GM10248 (cell line): ENCODE data around the gene BTBD2.

Source experiments
- CTCF ChIA-PET: fragments of 300-600 bp; sonication (Branson Sonifier 250); formaldehyde crosslinking; extraction: SDS; loops from one replicate; lab custom pipeline; 2021; ENCODE audit warnings: antibody characterized with exemption; lab: Yijun Ruan, JAX
- POLR2A ChIA-PET: fragments of 350-650 bp; sonication (Branson Sonifier 250); formaldehyde crosslinking; extraction: SDS; loops from one replicate; lab custom pipeline; 2020; ENCODE audit warnings: antibody characterized with exemption; lab: Yijun Ruan, JAX
- DNase-seq: peaks from one replicate; pipeline ENCODE4 v3.0.0; 2012; ENCODE audit errors: extremely low spot score
- TF ChIP-seq, protein P1 (sequence below): IDR thresholded peaks from 2 replicates; pipeline ENCODE4 v1.5.1; 2012; ENCODE audit warnings: mild to moderate bottlenecking, low read depth; ENCODE audit errors: extremely low read depth, missing control alignments, control extremely low read depth

Gene BTBD2

DNA sequence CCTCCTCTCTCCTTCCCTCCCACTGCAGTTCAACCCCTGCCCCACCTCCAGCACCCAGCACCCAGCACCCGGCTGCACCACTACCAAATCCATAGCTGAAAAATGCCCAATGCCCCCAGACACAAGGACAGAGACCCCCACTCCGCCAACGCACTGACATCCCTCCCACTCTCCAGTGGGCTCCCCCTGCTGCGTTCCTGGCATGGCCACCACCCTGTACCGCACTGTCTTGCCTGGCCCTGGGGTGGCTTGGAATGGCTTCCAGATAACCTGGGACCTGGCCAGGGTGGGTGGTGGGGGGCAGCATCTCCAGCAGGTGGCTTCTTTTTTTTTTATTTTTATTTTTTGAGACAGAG, 41.3 kb upstream of the BTBD2 start:
- TF ChIP-seq, protein P1, sequence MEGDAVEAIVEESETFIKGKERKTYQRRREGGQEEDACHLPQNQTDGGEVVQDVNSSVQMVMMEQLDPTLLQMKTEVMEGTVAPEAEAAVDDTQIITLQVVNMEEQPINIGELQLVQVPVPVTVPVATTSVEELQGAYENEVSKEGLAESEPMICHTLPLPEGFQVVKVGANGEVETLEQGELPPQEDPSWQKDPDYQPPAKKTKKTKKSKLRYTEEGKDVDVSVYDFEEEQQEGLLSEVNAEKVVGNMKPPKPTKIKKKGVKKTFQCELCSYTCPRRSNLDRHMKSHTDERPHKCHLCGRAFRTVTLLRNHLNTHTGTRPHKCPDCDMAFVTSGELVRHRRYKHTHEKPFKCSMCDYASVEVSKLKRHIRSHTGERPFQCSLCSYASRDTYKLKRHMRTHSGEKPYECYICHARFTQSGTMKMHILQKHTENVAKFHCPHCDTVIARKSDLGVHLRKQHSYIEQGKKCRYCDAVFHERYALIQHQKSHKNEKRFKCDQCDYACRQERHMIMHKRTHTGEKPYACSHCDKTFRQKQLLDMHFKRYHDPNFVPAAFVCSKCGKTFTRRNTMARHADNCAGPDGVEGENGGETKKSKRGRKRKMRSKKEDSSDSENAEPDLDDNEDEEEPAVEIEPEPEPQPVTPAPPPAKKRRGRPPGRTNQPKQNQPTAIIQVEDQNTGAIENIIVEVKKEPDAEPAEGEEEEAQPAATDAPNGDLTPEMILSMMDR: no peak
- ChIA-PET POLR2A (interaction anchor here (0.9 kb wide), 2 partner anchors 10 to 11 kb away, joined by 3 to 8 read pairs; no protein-coding TSS in a partner anchor), CTCF (interaction anchor here (1.1 kb wide), 1 partner anchor 10 kb away, joined by 5 read pairs; no protein-coding TSS in a partner anchor)
- no peak for DNase-seq

DNA sequence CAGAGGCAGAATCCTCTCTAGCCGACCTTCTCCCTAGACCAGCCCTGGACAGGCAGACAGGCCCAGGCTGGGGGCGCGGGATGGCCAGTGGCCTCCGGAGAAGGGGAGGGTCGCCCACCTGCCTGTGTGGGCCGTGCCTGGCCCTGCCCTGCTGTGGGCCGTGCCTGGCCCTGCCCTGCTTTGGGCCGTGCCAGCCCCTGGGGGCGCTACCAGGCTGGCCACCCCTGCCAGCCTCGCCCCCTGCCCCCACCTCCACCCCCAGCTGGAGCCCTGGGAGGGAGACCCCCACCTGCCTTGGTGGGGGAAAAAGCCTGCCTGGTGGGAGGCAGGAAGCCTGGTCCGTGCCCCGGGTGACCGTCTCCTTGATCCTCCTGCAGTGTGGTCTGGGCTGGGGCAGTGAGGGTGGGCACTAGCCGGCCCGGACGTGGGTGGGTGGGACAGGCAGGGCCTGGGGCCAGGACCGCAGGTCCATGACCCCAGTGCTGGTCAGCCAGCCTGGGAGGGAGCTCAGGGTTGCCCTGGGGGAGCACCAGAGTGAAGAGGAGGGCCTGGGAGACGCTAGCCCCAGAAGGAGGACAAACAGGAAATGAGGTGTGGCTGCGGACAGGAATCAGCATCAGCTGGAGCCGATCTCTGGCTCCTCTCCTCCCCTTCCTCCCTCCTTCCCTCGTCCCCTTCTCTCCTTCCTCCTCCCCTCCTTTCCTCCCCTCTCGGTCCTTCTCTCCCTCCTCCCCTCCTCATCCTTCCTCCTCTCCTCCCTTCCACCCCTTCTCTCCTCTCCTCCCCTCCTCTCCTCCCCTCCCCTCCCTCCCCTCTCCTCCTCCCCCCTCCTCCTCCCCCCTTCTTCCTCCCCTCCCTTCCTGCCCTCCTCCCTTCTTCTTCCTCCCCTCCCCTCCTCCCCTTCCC, 40.7 kb upstream of the BTBD2 start:
- DNase-seq: no peak
- TF ChIP-seq, protein P1: no peak
- ChIA-PET POLR2A (interaction anchor here (0.9 kb wide), 2 partner anchors 9 to 12 kb away, joined by 3 to 8 read pairs; no protein-coding TSS in a partner anchor), CTCF (interaction anchor here (1.1 kb wide), 1 partner anchor 9 kb away, joined by 5 read pairs; no protein-coding TSS in a partner anchor)

DNA sequence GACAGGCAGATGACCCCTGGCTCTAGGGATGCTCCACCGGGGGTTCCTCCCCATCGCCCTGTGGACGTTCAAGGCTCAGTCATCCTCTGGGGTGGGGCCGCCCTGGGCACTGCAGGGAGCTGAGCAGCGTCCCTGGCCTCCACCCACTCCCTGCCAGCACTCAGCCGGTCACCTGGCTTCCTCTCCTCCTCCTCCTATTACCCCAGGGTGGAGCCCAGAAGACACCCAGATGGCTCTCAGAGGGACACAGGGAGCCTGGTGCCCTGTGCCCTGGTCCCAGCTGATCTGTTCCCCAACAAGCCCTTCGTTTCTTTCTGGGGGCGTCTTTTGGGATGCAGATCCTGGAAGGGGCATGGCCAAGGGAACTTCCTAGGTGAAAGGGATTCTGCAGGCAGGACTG, 39.2 kb upstream of the BTBD2 start:
- no peak for DNase-seq
- TF ChIP-seq, protein P1: no peak
- CTCF ChIA-PET: no interaction called here
- POLR2A ChIA-PET: interaction anchor here (0.7 kb wide), 1 partner anchor 196 kb away, joined by 3 read pairs; no protein-coding TSS in a partner anchor

DNA sequence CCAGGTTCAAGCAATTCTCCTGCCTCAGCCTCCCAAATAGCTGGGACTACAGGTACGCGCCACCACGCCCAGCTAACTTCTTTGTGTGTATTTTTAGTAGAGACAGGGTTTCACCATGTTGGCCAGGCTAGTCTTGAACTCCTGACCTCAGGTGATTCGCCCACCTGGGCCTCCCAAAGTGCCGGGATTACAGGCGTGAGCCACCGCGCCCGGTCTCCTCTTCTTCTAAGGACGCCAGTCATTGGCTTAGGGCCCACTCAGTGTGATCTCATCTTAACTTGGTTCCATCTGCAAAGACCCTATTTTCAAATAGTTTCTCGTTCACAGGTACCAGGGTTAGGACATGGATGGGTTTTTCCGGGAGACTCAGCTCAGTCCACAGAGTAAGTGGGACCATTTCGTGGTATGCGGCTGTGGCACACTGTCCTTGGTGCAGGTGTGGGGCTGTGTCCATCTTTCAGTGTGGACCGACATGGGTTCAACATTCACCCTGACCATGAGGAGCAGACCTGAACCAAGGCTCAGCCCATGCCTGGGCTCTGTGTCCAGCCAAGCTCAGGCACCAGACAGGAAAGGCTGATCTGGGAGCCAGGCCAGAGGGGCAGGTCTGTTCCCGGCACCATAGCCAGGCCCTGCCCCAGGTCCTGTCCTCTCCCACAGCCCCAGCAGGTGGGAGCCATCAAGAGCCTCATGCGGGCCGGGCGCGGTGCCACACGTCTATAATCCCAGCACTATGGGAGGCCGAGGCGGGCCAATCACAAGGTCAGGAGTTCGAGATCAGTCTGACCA, 38.3 kb upstream of the BTBD2 start:
- POLR2A ChIA-PET: no interaction called here
- TF ChIP-seq, protein P1: no peak

DNA sequence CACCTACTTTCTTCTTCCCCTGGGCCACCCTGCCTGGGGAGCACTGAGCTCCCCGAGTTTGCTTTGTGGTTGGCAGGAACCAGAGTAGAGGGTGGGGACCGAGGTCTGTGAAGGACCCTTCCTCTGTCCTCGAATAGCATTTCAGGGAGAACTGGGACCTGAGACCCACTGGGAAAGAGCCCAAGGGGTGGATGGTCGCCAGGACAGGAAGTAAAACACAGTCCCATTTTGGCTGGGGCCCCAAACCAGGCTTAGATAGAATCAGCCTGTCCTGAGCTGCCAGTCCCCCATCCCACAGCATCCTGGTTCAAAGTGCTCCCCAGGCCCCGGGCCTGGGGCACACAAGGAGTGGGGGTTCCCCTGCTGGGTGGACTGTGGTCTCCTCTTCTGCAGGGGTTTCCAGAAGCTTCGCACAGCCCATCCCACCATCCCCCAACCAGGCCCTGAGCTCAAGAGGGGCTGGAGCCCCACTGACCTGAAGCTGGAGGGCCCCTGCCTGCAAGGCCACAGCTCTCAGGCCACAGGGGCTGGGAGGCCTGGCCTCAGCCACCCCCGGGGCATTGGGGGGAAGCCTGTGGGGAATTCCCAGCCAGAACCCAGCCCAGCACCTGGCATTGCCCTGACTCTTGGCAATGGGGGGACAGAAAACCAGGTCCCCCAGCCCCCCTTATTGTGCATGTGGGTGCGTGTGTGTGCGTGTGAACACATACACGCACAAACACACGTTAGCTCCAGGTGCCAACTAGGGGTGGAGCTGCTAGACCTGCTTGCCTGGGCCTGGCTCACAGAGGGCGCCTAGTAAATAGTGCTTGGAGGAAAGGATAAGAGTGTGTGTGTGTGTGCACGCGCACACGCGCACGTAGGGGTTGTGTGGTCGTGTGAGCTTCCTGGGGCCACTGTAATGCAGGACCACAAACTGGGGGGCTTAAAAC, 36.5 kb upstream of the BTBD2 start:
- POLR2A ChIA-PET: interaction anchor here (0.5 to 1.8 kb wide), 13 partner anchors 8 to 487 kb away, joined by 3 to 13 read pairs (median 3); no protein-coding TSS in a partner anchor
- DNase-seq: no peak
- TF ChIP-seq, protein P1: no peak
- CTCF ChIA-PET: interaction anchor here (1.0 to 2.4 kb wide), 9 partner anchors 9 to 177 kb away, joined by 3 to 13 read pairs (median 5); no protein-coding TSS in a partner anchor

More for the DNA sequence above, 38.3 kb upstream of the BTBD2 start:
- CTCF ChIA-PET: interaction anchor here (2.1 to 2.4 kb wide), 2 partner anchors 11 to 41 kb away, joined by 5 to 12 read pairs; no protein-coding TSS in a partner anchor
- no peak for DNase-seq
